ENCODE data around the gene TMEM119.

Gene TMEM119

GRCh38 chr12:108638141-108638827 lies 40.4 kb upstream of the TMEM119 start:
- CTCF ChIA-PET: interaction anchor here (1.2 to 16.1 kb wide), 5 partner anchors 15 to 166 kb away, joined by 3 to 235 read pairs (median 14); no protein-coding TSS in a partner anchor
- no peak for DNase-seq (ENCODE audit: extremely low spot score)
- POLR2A ChIA-PET: interaction anchor here (1.5 kb wide), 1 partner anchor 21 kb away, joined by 4 read pairs; no protein-coding TSS in a partner anchor
- TF ChIP-seq CTCF (IDR thresholded peaks at IDR 0.05; ENCODE audit: control extremely low read depth, extremely low read depth, low read depth, missing control alignments): no peak

- ChIA-PET CTCF (interaction anchor here (1.2 to 16.1 kb wide), 7 partner anchors 14 to 213 kb away, joined by 3 to 235 read pairs (median 3); no protein-coding TSS in a partner anchor), POLR2A (interaction anchor here (1.5 kb wide), 1 partner anchor 20 kb away, joined by 4 read pairs; no protein-coding TSS in a partner anchor)
- no peak for DNase-seq (ENCODE audit: extremely low spot score)
- TF ChIP-seq CTCF (IDR thresholded peaks at IDR 0.05; ENCODE audit: control extremely low read depth, extremely low read depth, low read depth, missing control alignments): no peak
These were observed 39.5 kb upstream of the TMEM119 start for GRCh38 chr12:108637222-108637971.

GRCh38 chr12:108635997-108636808 lies 38.3 kb upstream of the TMEM119 start:
- TF ChIP-seq CTCF (IDR thresholded peaks at IDR 0.05; ENCODE audit: control extremely low read depth, extremely low read depth, low read depth, missing control alignments): no peak
- CTCF ChIA-PET: interaction anchor here (0.7 to 16.1 kb wide), 18 partner anchors 8 to 457 kb away, joined by 3 to 235 read pairs (median 4); partner anchors contain the start of genes ALKBH2 and ISCU
- POLR2A ChIA-PET: interaction anchor here (0.8 to 1.4 kb wide), 7 partner anchors 10 to 214 kb away, joined by 3 to 9 read pairs (median 3); partner anchors contain the start of gene ISCU
- DNase-seq (ENCODE audit: extremely low spot score): no peak

GRCh38 chr12:108635201-108635996 lies 37.5 kb upstream of the TMEM119 start:
- ChIA-PET CTCF (interaction anchor here (0.7 to 16.1 kb wide), 17 partner anchors 8 to 458 kb away, joined by 3 to 235 read pairs (median 5); partner anchors contain the start of genes ALKBH2 and ISCU), POLR2A (interaction anchor here (0.5 to 1.4 kb wide), 9 partner anchors 11 to 462 kb away, joined by 3 to 9 read pairs (median 4); partner anchors contain the start of genes ISCU and UNG)
- peak; percentile 73 for DNase-seq (ENCODE audit: extremely low spot score)
- no peak for TF ChIP-seq CTCF (IDR thresholded peaks at IDR 0.05; ENCODE audit: control extremely low read depth, extremely low read depth, low read depth, missing control alignments)

- no peak for DNase-seq (ENCODE audit: extremely low spot score)
- POLR2A ChIA-PET: interaction anchor here (1.1 kb wide), 1 partner anchor 65 kb away, joined by 4 read pairs; no protein-coding TSS in a partner anchor
- TF ChIP-seq CTCF (IDR thresholded peaks at IDR 0.05; ENCODE audit: control extremely low read depth, extremely low read depth, low read depth, missing control alignments): no peak
- CTCF ChIA-PET: interaction anchor here (1.3 to 16.1 kb wide), 8 partner anchors 13 to 188 kb away, joined by 3 to 235 read pairs (median 7); no protein-coding TSS in a partner anchor
These were observed 36.5 kb upstream of the TMEM119 start for GRCh38 chr12:108634341-108634751.
